Tibial artery (tissue), 4 donors: ENCODE data around the gene CRHR2.

ENCODE experiments used
- DNase-seq, 2 donors: peaks; one replicate each; pipeline ENCODE4 v3.0.0-alpha.2; 2019
- H3K27ac ChIP-seq, 2 donors: fragments of 200-600 bp; sonication (generic) in 1 of 2; 1 replicate in 1 of 2; 2 replicates in 1 of 2; pipeline ENCODE4 v1.5.1; 2018 to 2019; ENCODE audit warnings: mild to moderate bottlenecking in 1 of 2
- H3K27me3 ChIP-seq, 2 donors: fragments of 200-600 bp; sonication (generic) in 1 of 2; one replicate each; pipeline versions ENCODE4 v1.5.1 to v1.6.0; 2016 to 2019
- H3K36me3 ChIP-seq, 3 donors: fragments of 200-600 bp; sonication (generic) in 2 of 3; one replicate each; pipeline ENCODE4 v1.5.1; 2016 to 2019; ENCODE audit warnings: mild to moderate bottlenecking in 2 of 3
- H3K4me1 ChIP-seq, 4 donors: fragments of 200-600 bp; sonication (generic) in 2 of 4; 1 replicate in 3 of 4; 2 replicates in 1 of 4; pipeline ENCODE4 v1.5.1; 2016 to 2019
- H3K4me3 ChIP-seq, 2 donors: fragments of 200-600 bp; sonication (generic) in 1 of 2; 1 replicate in 1 of 2; 2 replicates in 1 of 2; pipeline ENCODE4 v1.5.1; 2018 to 2019; ENCODE audit warnings: mild to moderate bottlenecking in 2 of 2
- H3K9me3 ChIP-seq, 3 donors: fragments of 200-600 bp; sonication (generic) in 1 of 3; one replicate each; pipeline ENCODE4 v1.5.1; 2016 to 2019
- intact Hi-C: fragments of 100-400 bp; cut with DNase I; formaldehyde crosslinking; loops from one replicate; pipeline ENCODE4 v1.15.0; 2023; ENCODE audit warnings: low total_unique reads
- TF ChIP-seq, protein P1 (sequence below), 2 experiments: fragments of 200-600 bp in 1 of 2; fragments of 450-650 bp in 1 of 2; IDR thresholded peaks; one replicate each; pipeline ENCODE4 v1.5.1; 2017 to 2019; ENCODE audit warnings: antibody characterized with exemption in 2 of 2, mild to moderate bottlenecking in 1 of 2, moderate library complexity in 1 of 2

The CRHR2 gene

DNA sequence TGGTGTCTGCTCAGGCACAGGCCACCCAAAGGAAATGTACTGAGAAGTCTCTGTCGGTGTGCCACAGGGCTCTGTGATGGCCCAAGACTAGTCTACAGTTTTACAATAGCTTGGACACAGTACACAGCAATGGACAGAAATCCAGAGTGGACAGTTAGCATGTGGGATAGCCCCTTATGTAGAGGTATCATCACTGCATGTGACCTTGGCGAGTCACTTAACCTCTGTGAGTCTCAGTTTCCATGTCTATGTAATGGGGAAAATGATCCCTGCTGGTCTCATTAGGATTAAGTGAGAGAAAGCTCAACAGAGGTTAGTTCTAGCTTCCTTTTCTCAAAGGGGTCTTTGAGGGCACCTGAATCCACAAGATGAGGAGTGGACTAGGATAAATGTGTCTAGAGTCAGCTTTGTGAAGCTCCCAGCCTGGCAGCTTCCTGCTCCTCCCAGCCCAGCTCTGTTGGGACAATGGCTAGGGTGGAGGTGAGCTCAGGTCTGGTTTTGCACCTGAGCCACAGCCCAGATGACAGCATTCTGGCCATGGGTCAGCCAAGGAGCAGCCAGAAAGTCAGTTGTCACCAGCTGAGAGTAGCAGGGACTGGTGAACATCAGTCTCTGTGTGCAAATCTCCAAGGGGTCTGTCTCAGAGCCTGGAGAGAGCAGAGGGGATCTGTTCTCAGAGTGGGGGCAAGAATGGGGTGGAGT, 17.9 kb downstream of the CRHR2 start:
- Histone ChIP-seq H3K36me3 (no peaks in the 10 kb centered on the region), H3K4me1 (no peaks in the 10 kb centered on the region), H3K9me3 (no peaks in the 10 kb centered on the region), H3K27me3 (no peaks in the 10 kb centered on the region), H3K27ac (no peak overlapping the region), H3K4me3 (no peak overlapping the region)
- DNase-seq, result no peak
- TF ChIP-seq, protein P1, sequence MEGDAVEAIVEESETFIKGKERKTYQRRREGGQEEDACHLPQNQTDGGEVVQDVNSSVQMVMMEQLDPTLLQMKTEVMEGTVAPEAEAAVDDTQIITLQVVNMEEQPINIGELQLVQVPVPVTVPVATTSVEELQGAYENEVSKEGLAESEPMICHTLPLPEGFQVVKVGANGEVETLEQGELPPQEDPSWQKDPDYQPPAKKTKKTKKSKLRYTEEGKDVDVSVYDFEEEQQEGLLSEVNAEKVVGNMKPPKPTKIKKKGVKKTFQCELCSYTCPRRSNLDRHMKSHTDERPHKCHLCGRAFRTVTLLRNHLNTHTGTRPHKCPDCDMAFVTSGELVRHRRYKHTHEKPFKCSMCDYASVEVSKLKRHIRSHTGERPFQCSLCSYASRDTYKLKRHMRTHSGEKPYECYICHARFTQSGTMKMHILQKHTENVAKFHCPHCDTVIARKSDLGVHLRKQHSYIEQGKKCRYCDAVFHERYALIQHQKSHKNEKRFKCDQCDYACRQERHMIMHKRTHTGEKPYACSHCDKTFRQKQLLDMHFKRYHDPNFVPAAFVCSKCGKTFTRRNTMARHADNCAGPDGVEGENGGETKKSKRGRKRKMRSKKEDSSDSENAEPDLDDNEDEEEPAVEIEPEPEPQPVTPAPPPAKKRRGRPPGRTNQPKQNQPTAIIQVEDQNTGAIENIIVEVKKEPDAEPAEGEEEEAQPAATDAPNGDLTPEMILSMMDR (IDR thresholded peaks at IDR 0.05), result no peak
- intact Hi-C loops, result no loop called here

DNA sequence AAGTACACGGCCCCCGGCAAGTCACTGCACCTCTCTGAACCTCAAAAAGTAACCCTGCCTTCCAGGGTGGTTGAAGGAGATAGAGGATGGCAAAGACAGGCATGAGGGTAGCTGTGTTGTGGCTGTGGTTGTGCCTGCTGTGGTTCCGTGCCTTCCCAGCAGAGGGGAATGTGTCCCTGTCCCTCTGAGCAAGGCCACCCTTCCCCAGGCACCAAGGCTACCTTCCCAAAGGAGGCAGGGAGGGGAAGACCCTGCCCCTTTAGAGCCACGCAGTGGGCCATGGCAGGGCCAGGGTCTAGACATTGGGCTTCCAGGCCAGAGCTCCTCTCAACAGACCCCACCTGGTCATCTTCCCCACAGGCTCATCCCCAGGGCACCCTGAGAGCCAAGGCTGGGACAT, 18.8 kb downstream of the CRHR2 start:
- DNase-seq, result no peak
- TF ChIP-seq, protein P1 (IDR thresholded peaks at IDR 0.05), result no peak
- H3K27me3 ChIP-seq, result no peaks in the 10 kb centered on the region
- H3K27ac ChIP-seq, result no peak overlapping the region
- no peak overlapping the region for H3K4me3 ChIP-seq
- no peaks in the 10 kb centered on the region for H3K4me1 ChIP-seq
- no peaks in the 10 kb centered on the region for H3K9me3 ChIP-seq
- intact Hi-C loops, result no loop called here
- no peaks in the 10 kb centered on the region for H3K36me3 ChIP-seq

DNA sequence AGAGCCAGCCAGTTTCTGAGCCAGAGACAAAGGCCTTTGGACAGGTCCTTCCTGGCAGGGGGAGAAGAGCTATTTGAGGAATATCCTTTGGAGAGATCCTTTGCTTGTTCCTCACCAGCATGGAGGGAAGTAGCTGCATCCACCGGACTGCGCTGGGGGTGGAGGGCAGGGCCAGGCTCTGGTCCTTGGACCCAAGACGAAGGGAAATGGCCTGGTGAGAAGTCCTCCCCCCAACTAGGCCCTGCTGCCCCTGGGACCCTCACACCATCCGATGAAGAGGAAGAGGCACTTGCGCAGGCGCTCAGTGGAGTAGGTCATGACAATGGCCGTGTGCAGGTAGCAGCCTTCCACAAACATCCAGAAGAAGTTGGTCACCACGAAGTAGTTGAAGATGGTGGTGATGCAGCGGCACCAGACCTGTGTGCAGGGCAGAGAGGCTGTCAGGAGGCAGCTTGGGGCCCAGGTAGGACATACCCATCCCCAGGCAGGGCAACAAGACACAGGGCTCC, 19.8 kb downstream of the CRHR2 start:
- Histone ChIP-seq H3K9me3 (no peaks in the 10 kb centered on the region), H3K36me3 (no peaks in the 10 kb centered on the region), H3K4me3 (no peak overlapping the region), H3K27me3 (no peaks in the 10 kb centered on the region), H3K4me1 (no peaks in the 10 kb centered on the region), H3K27ac (no peak overlapping the region)
- no peak for DNase-seq
- TF ChIP-seq, protein P1 (IDR thresholded peaks at IDR 0.05), result no peak
- intact Hi-C loops, result no loop called here

DNA sequence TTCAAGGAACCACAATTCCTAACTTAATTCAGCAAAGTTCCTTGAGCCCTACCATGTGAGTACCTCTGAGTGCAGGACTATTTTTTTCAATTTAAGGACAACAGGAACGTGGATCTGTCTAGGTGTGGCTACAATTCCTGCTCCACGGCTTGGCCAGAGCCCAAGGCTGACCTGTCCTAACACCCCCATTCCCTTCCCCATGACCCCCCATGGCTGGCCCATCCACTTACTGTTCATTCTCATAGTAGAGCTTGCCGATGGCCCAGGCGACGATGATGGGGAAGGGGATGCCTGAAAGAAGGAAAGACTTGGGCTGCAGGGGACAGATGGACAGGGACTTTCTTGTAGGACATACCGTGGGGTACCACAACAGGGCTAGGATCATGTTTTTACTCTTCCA, 20.3 kb downstream of the CRHR2 start:
- intact Hi-C loops, result no loop called here
- no peak for DNase-seq
- Histone ChIP-seq H3K9me3 (no peaks in the 10 kb centered on the region), H3K27me3 (no peaks in the 10 kb centered on the region), H3K4me3 (no peak overlapping the region), H3K4me1 (no peaks in the 10 kb centered on the region), H3K36me3 (no peaks in the 10 kb centered on the region), H3K27ac (no peak overlapping the region)
- TF ChIP-seq, protein P1 (IDR thresholded peaks at IDR 0.05), result no peak

DNA sequence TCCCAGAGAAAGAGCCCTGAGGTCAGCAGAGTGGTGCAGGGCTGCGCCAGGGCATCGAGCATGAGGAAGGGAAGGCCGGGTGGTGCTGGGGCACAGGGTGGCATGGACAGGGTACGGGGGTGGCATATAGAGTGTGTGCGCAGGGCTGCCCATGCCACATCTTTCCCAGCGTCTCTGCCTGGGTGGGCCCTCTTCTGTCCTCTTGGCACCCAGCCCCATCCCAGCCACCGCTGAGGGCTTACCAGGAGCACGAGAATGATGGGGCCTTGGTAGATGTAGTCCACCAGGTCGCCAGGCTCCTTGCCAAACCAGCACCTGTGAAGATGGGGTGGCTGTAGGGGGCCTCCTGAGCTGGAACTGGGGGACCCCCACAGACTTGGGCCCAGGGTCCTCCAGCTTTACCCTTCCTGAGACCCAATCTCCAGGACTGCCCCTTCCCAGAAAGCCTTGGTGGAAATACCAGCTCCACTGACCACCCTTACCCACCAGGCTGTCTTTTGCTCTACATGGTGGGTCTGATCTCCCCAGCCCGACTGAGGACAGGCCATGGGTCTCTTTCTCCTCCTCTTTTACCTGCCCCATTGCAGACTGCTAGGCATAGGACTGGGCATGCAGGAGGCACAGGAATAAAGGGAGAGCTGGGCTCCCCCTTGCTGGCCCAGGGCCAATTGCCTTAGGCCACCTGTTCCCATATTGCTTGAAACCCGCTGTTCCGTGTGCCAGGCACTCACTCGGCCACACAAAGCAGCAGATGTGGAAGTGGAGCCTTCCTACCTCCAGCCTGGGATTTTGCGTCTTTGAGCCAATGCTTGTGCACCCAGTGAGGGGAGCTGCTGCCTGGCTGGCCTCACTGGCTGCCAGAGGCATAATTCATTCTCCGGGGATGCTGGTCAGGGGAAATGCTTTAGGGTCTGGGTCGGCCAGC, 21.7 kb downstream of the CRHR2 start:
- TF ChIP-seq, protein P1 (IDR thresholded peaks at IDR 0.05), result no peak
- peak in 1 of 2 donors; percentile 52 for DNase-seq
- Histone ChIP-seq H3K36me3 (no peaks in the 10 kb centered on the region), H3K4me1 (no peaks in the 10 kb centered on the region), H3K27ac (no peak overlapping the region), H3K4me3 (no peak overlapping the region), H3K9me3 (no peaks in the 10 kb centered on the region), H3K27me3 (no peaks in the 10 kb centered on the region)
- intact Hi-C loops, result no loop called here
